Endothelial cell of umbilical vein (primary cell): ENCODE measurements around the gene CNTNAP2. TPM values are rescaled to one million over a fixed set of nuclear protein-coding genes. Genes with fewer than 3 reads are reported as not detected.

Experiments used
- BruUV-seq: library from RNA; stranded (reverse); fragments of 400-500 nt; replicated peaks from 2 replicates; lab custom pipeline; 2021; lab: Mats Ljungman, UMichigan
- CTCF ChIA-PET: fragments of 300-600, 350-600 bp; sonication (Branson Sonifier 250); formaldehyde crosslinking; loops from one replicate; lab custom pipeline; 2021; ENCODE audit warnings: antibody characterized with exemption, inconsistent platforms; lab: Charles Lee
- POLR2A ChIA-PET: fragments of 300-600, 350-600 bp; sonication (Branson Sonifier 250); formaldehyde crosslinking; loops from one replicate; lab custom pipeline; 2021; ENCODE audit warnings: antibody characterized with exemption, inconsistent platforms; lab: Charles Lee
- DNase-seq: peaks from one replicate; pipeline ENCODE4 v3.0.0-alpha.2; 2011; ENCODE audit warnings: low read depth, low spot score
- FAIRE-seq: peaks from 2 replicates; lab custom pipeline; 2011; peaks lifted over from hg19 to GRCh38; lab: Jason Lieb, UNC
- H2AFZ ChIP-seq: 2 replicates; pipeline ENCODE4 v1.6.0; 2012; ENCODE audit warnings: low read depth, low read length, control low read depth, inconsistent platforms
- H3K27ac ChIP-seq: 2 replicates; pipeline ENCODE4 v1.5.1; 2011; ENCODE audit warnings: low read depth, mild to moderate bottlenecking, control low read depth, low read length, moderate library complexity; ENCODE audit not compliant: insufficient read depth
- H3K27me3 ChIP-seq, 2 experiments: 2 replicates each; pipeline versions ENCODE4 v1.6.0 to v1.6.1; 2011; ENCODE audit warnings: low read length in 2 of 2, mixed read lengths in 1 of 2; ENCODE audit not compliant: control insufficient read depth in 2 of 2, insufficient read depth in 2 of 2
- H3K36me3 ChIP-seq, 2 experiments: 2 replicates in 1 of 2; 3 replicates in 1 of 2; pipeline ENCODE4 v1.5.1; 2011; ENCODE audit warnings: low read length in 2 of 2, mild to moderate bottlenecking in 1 of 2, moderate library complexity in 1 of 2; ENCODE audit not compliant: control insufficient read depth in 2 of 2, insufficient read depth in 2 of 2; ENCODE audit errors: extremely low read depth in 1 of 2
- H3K4me1 ChIP-seq: 3 replicates; pipeline ENCODE4 v1.5.1; 2011; ENCODE audit warnings: mild to moderate bottlenecking, low read length; ENCODE audit not compliant: control insufficient read depth, insufficient read depth; ENCODE audit errors: extremely low read depth
- H3K4me2 ChIP-seq: 2 replicates; pipeline ENCODE4 v1.6.1; 2011; ENCODE audit warnings: low read length, control low read depth, mixed read lengths; ENCODE audit not compliant: insufficient read depth
- H3K4me3 ChIP-seq, 3 experiments: fragments of 200-600 bp in 1 of 3; sonication (generic), shearing (Covaris generic) in 1 of 3; replicated peaks in 1 of 3; 2 replicates each; pipeline ENCODE4 v1.5.1; 2011 to 2016; ENCODE audit warnings: control low read depth in 3 of 3, low read length in 3 of 3, mild to moderate bottlenecking in 2 of 3, inconsistent platforms in 1 of 3, low read depth in 1 of 3, moderate library complexity in 1 of 3; ENCODE audit not compliant: insufficient read depth in 1 of 3
- H3K79me2 ChIP-seq: 2 replicates; pipeline ENCODE4 v1.6.0; 2012; ENCODE audit warnings: low read length, inconsistent platforms; ENCODE audit not compliant: control insufficient read depth, insufficient read depth
- H3K9ac ChIP-seq: replicated peaks from 2 replicates; pipeline ENCODE3; 2011; ENCODE audit warnings: low read length, control low read depth; ENCODE audit not compliant: insufficient read depth; ENCODE audit errors: extremely low read depth
- H3K9me1 ChIP-seq: replicated peaks from 3 replicates; pipeline ENCODE4 v1.6.0; 2011; ENCODE audit warnings: mild to moderate bottlenecking, low read length; ENCODE audit not compliant: control insufficient read depth, insufficient read depth; ENCODE audit errors: extremely low read depth
- H3K9me3 ChIP-seq: replicated peaks from 2 replicates; pipeline ENCODE4 v1.5.1; 2012; ENCODE audit warnings: low read length, inconsistent platforms; ENCODE audit not compliant: control insufficient read depth, insufficient read depth
- H4K20me1 ChIP-seq: replicated peaks from 2 replicates; pipeline ENCODE3; 2011; ENCODE audit warnings: mild to moderate bottlenecking, low read length; ENCODE audit not compliant: control insufficient read depth, insufficient read depth; ENCODE audit errors: extremely low read depth
- EZH2 ChIP-seq: IDR thresholded peaks from 2 replicates; pipeline ENCODE4 v1.6.1; 2012; ENCODE audit warnings: borderline replicate concordance, low read depth, mild to moderate bottlenecking, moderate library complexity, low read length, inconsistent platforms; ENCODE audit not compliant: severe bottlenecking
- FOS ChIP-seq: IDR thresholded peaks from 2 replicates; pipeline ENCODE4 v1.6.1; 2011; ENCODE audit warnings: mild to moderate bottlenecking, low read length, moderate library complexity, borderline replicate concordance; ENCODE audit not compliant: insufficient read depth
- GATA2 ChIP-seq: IDR thresholded peaks from 2 replicates; pipeline ENCODE4 v1.7.0; 2011; ENCODE audit warnings: low read depth, mild to moderate bottlenecking, moderate library complexity, mixed read lengths, low read length; ENCODE audit not compliant: insufficient read length, insufficient read depth
- JUN ChIP-seq: IDR thresholded peaks from 2 replicates; pipeline ENCODE4 v1.6.1; 2011; ENCODE audit warnings: borderline replicate concordance, low read depth; ENCODE audit not compliant: insufficient read length, insufficient read depth
- POLR2AphosphoS5 ChIP-seq: IDR thresholded peaks from 2 replicates; pipeline ENCODE4 v1.6.1; 2012; ENCODE audit warnings: low read depth, mild to moderate bottlenecking, control low read depth, low read length, moderate library complexity; ENCODE audit not compliant: insufficient read depth
- dilution Hi-C: fragments of 300-500 bp; cut with MboI; formaldehyde crosslinking; loops from one replicate; pipeline ENCODE4 v1.15.0; 2019; ENCODE audit warnings: low sequenced_read_pairs; ENCODE audit not compliant: extremely low pct_ligation_motif_present
- intact Hi-C: fragments of 100-400 bp; cut with micrococcal nuclease; formaldehyde crosslinking; loops from one replicate; pipeline ENCODE4 v1.10.0; 2022
- polyA plus RNA-seq, 4 experiments: library from polyadenylated mRNA; depleted of rRNA in 3 of 4; stranded (reverse) in 3 of 4; unstranded in 1 of 4; fragments of >200 nt; gene quantifications; 2 replicates each; pipeline versions ENCODE4 v1.2.1 to v1.2.3, GENCODE V29; 2011 to 2012; ENCODE audit warnings: missing spikeins in 1 of 4
- total RNA-seq: library from RNA; stranded (reverse); gene quantifications from 2 replicates; pipeline ENCODE4 v1.2.3, GENCODE V29; 2021
- TF ChIP-seq, protein P1 (sequence below): IDR thresholded peaks from 2 replicates; pipeline ENCODE4 v1.6.1; 2011; ENCODE audit not compliant: insufficient read depth, insufficient read length
- TF ChIP-seq, protein P2 (sequence below), 2 donors: IDR thresholded peaks; 1 replicate in 1 of 2; 2 replicates in 1 of 2; pipeline ENCODE4 v1.5.1; 2011; ENCODE audit warnings: low read length in 2 of 2, mild to moderate bottlenecking in 2 of 2, moderate library complexity in 2 of 2, control low read depth in 1 of 2, inconsistent platforms in 1 of 2, low read depth in 1 of 2; ENCODE audit not compliant: insufficient read depth in 1 of 2; ENCODE audit errors: extremely low read depth in 1 of 2

Gene CNTNAP2
- total and polyA plus RNA-seq, 2 donors (not counting 3 experiments of a cell fraction or from before 2014, with no cell fraction given) = not detected

DNA sequence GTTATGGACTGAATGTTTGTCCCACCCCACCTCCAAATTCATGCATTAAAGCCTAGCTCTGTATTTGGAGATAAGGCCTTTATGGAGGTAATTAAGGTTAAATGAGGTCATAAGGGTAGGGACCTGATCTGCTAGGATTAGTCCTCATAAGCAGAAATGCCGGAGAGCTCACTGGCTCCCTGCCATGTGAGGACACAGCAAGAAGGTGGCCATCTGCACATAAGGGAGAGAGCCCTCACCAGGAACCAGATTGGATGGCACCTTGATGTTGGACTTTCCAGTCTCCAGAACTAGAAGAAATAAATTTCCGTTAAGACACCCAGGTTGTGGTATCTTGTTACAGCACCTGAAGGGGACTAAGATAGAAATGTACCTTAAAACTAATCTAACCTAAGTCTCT is 1657.9 kb downstream of the CNTNAP2 start:
- peaks cover 2% of the 10 kb centered on the region for H3K9me3 ChIP-seq
- no peak overlapping the region for H3K9ac ChIP-seq
- BruUV-seq = no TSS peak
- H3K27ac ChIP-seq = no peak overlapping the region
- intact Hi-C loops = no loop called here
- H3K9me1 ChIP-seq = no peaks in the 10 kb centered on the region
- no peak overlapping the region for H3K4me3 ChIP-seq
- no peaks in the 10 kb centered on the region for H3K4me1 ChIP-seq
- dilution Hi-C loops = no loop called here
- ChIA-PET POLR2A (no interaction called here), CTCF (no interaction called here)
- no peak for DNase-seq
- H3K36me3 ChIP-seq = no peaks in the 10 kb centered on the region
- no peak for FAIRE-seq
- TF ChIP-seq FOS = no peak
- TF ChIP-seq EZH2 = no peak
- TF ChIP-seq, protein P1, sequence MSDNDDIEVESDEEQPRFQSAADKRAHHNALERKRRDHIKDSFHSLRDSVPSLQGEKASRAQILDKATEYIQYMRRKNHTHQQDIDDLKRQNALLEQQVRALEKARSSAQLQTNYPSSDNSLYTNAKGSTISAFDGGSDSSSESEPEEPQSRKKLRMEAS = no peak
- TF ChIP-seq, protein P2, sequence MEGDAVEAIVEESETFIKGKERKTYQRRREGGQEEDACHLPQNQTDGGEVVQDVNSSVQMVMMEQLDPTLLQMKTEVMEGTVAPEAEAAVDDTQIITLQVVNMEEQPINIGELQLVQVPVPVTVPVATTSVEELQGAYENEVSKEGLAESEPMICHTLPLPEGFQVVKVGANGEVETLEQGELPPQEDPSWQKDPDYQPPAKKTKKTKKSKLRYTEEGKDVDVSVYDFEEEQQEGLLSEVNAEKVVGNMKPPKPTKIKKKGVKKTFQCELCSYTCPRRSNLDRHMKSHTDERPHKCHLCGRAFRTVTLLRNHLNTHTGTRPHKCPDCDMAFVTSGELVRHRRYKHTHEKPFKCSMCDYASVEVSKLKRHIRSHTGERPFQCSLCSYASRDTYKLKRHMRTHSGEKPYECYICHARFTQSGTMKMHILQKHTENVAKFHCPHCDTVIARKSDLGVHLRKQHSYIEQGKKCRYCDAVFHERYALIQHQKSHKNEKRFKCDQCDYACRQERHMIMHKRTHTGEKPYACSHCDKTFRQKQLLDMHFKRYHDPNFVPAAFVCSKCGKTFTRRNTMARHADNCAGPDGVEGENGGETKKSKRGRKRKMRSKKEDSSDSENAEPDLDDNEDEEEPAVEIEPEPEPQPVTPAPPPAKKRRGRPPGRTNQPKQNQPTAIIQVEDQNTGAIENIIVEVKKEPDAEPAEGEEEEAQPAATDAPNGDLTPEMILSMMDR (IDR thresholded peaks at IDR 0.05; ENCODE audit: extremely low read depth in 1 of 2, insufficient read depth in 1 of 2, low read depth in 1 of 2, low read length in 2 of 2) = no peak
- TF ChIP-seq JUN = no peak
- TF ChIP-seq POLR2AphosphoS5 = no peak
- no peak for TF ChIP-seq GATA2
- H3K27me3 ChIP-seq = no peaks in the 10 kb centered on the region
- H3K79me2 ChIP-seq = no peaks in the 10 kb centered on the region
- H2AFZ ChIP-seq = no peak overlapping the region
- H3K4me2 ChIP-seq = no peak overlapping the region
- no peaks in the 10 kb centered on the region for H4K20me1 ChIP-seq
